ENCODE results near the gene HK3.

DNA sequence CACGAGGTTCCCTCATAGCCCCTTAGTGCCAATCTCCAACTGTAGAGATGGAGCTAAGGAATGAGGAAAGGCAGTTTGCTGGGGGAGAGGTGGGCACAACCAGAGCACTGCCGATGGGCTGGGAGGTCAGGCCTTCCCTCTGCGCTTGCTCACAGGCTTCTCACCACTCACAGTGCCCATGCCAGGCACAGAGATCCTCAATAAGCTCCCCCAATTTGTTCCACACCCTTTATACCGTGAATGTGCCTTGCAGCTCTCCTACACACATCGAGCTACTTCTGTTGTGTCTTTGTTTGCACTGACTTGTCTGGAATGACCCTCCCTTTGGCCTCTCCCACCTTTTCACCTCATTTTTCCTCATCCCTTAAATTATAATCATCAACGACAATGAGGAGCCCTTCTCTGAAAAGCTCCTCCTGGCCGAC lies 1.6 kb upstream of the HK3 start:
- TF ChIP-seq RNF2 (IDR thresholded peaks at IDR 0.05; ENCODE audit: borderline replicate concordance, low read depth) (no peak), MAZ (IDR thresholded peaks at IDR 0.05; ENCODE audit: borderline replicate concordance, low read depth, low read length) (no peak), JUNB (IDR thresholded peaks at IDR 0.05) (no peak), EP300 (IDR thresholded peaks at IDR 0.05) (no peak), ESRRA (IDR thresholded peaks at IDR 0.05; ENCODE audit: borderline replicate concordance, low read length) (no peak), RAD21 (conservative IDR thresholded peaks at IDR 0.05 in 1 of 2, IDR thresholded peaks at IDR 0.05 in 1 of 2) (no peak), POLR2A (IDR thresholded peaks at IDR 0.05; ENCODE audit: low read length) (no peak)
- TF ChIP-seq, protein P1, sequence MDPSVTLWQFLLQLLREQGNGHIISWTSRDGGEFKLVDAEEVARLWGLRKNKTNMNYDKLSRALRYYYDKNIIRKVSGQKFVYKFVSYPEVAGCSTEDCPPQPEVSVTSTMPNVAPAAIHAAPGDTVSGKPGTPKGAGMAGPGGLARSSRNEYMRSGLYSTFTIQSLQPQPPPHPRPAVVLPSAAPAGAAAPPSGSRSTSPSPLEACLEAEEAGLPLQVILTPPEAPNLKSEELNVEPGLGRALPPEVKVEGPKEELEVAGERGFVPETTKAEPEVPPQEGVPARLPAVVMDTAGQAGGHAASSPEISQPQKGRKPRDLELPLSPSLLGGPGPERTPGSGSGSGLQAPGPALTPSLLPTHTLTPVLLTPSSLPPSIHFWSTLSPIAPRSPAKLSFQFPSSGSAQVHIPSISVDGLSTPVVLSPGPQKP (IDR thresholded peaks at IDR 0.05; ENCODE audit: low read depth, low read length), result no peak
- TF ChIP-seq, protein P2, sequence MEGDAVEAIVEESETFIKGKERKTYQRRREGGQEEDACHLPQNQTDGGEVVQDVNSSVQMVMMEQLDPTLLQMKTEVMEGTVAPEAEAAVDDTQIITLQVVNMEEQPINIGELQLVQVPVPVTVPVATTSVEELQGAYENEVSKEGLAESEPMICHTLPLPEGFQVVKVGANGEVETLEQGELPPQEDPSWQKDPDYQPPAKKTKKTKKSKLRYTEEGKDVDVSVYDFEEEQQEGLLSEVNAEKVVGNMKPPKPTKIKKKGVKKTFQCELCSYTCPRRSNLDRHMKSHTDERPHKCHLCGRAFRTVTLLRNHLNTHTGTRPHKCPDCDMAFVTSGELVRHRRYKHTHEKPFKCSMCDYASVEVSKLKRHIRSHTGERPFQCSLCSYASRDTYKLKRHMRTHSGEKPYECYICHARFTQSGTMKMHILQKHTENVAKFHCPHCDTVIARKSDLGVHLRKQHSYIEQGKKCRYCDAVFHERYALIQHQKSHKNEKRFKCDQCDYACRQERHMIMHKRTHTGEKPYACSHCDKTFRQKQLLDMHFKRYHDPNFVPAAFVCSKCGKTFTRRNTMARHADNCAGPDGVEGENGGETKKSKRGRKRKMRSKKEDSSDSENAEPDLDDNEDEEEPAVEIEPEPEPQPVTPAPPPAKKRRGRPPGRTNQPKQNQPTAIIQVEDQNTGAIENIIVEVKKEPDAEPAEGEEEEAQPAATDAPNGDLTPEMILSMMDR (IDR thresholded peaks at IDR 0.05), result no peak
